PFSK-1 (cell line): Measurements from ENCODE around the gene ATP11A.

Source experiments
- FOXP2 ChIP-seq: optimal IDR thresholded peaks from 2 replicates; pipeline ENCODE3; 2011; ENCODE audit warnings: borderline replicate concordance, control low read depth, inconsistent platforms; ENCODE audit not compliant: insufficient read depth; ENCODE audit errors: extremely low read length, extremely low read depth
- POLR2AphosphoS5 ChIP-seq: IDR thresholded peaks from 2 replicates; pipeline ENCODE4 v1.6.1; 2012; ENCODE audit warnings: low read depth, mild to moderate bottlenecking, control low read depth, low read length, moderate library complexity
- REST ChIP-seq, 2 experiments: IDR thresholded peaks; 2 replicates each; pipeline versions ENCODE4 v1.6.1 to v1.8.0; 2011 to 2012; ENCODE audit warnings: low read depth in 2 of 2, low read length in 2 of 2, control low read depth in 1 of 2, inconsistent platforms in 1 of 2, mild to moderate bottlenecking in 1 of 2, moderate library complexity in 1 of 2; ENCODE audit not compliant: insufficient read depth in 1 of 2
- SIN3A ChIP-seq: IDR thresholded peaks from 2 replicates; pipeline ENCODE4 v1.6.1; 2012; ENCODE audit warnings: mild to moderate bottlenecking, low read length, moderate library complexity, borderline replicate concordance; ENCODE audit not compliant: insufficient read depth
- TAF1 ChIP-seq: IDR thresholded peaks from 2 replicates; pipeline ENCODE4 v1.6.1; 2012; ENCODE audit warnings: low read length, control low read depth, borderline replicate concordance; ENCODE audit not compliant: insufficient read depth

Gene ATP11A

GRCh38 chr13:112907871-112908331, 218.1 kb downstream of the ATP11A start:
- TF ChIP-seq REST (IDR thresholded peaks at IDR 0.05; ENCODE audit: insufficient read depth in 1 of 2, low read depth in 2 of 2, low read length in 2 of 2): no peak
- TF ChIP-seq TAF1: no peak
- TF ChIP-seq SIN3A: no peak
- no peak for TF ChIP-seq POLR2AphosphoS5

- no peak for TF ChIP-seq FOXP2
- no peak for TF ChIP-seq TAF1
- no peak for TF ChIP-seq REST (IDR thresholded peaks at IDR 0.05; ENCODE audit: insufficient read depth in 1 of 2, low read depth in 2 of 2, low read length in 2 of 2)
- TF ChIP-seq POLR2AphosphoS5: no peak
- no peak for TF ChIP-seq SIN3A
Observed at GRCh38 chr13:112908342-112908741, 218.5 kb downstream of the ATP11A start.

GRCh38 chr13:112910016-112910415, 220.2 kb downstream of the ATP11A start:
- TF ChIP-seq REST (IDR thresholded peaks at IDR 0.05; ENCODE audit: insufficient read depth in 1 of 2, low read depth in 2 of 2, low read length in 2 of 2): no peak
- no peak for TF ChIP-seq SIN3A
- TF ChIP-seq POLR2AphosphoS5: no peak
- no peak for TF ChIP-seq TAF1
- no peak for TF ChIP-seq FOXP2

- TF ChIP-seq FOXP2: no peak
- no peak for TF ChIP-seq TAF1
- TF ChIP-seq REST (IDR thresholded peaks at IDR 0.05; ENCODE audit: insufficient read depth in 1 of 2, low read depth in 2 of 2, low read length in 2 of 2): no peak
- TF ChIP-seq SIN3A: no peak
- TF ChIP-seq POLR2AphosphoS5: no peak
Observed at GRCh38 chr13:112910616-112911280, 220.9 kb downstream of the ATP11A start.

GRCh38 chr13:112911285-112911701, 221.5 kb downstream of the ATP11A start:
- TF ChIP-seq REST (IDR thresholded peaks at IDR 0.05; ENCODE audit: insufficient read depth in 1 of 2, low read depth in 2 of 2, low read length in 2 of 2) (no peak), TAF1 (no peak), SIN3A (no peak), FOXP2 (no peak), POLR2AphosphoS5 (no peak)
